Neural crest cell (in vitro differentiated cells): ENCODE results near the gene VPS8. TPM values are rescaled to one million over a fixed set of nuclear protein-coding genes. Genes with fewer than 3 reads are reported as not detected.

ENCODE experiments used
- DNase-seq: peaks from one replicate; pipeline ENCODE4 v3.0.0; 2021; ENCODE audit warnings: low read depth, mixed read lengths, low spot score
- H3K27ac Mint-ChIP-seq: one replicate; pipeline ENCODE4 v1.8.0; 2021; ENCODE audit warnings: mild to moderate bottlenecking, mixed read lengths; ENCODE audit not compliant: unreplicated experiment
- H3K27me3 Mint-ChIP-seq: 2 replicates; pipeline ENCODE4 v1.8.0; 2021; ENCODE audit warnings: low read depth, mild to moderate bottlenecking, mixed read lengths
- H3K36me3 Mint-ChIP-seq: 2 replicates; pipeline ENCODE4 v1.8.0; 2021; ENCODE audit warnings: low read depth, mild to moderate bottlenecking, mixed read lengths
- H3K4me1 Mint-ChIP-seq: 2 replicates; pipeline ENCODE4 v1.8.0; 2021; ENCODE audit warnings: mixed read lengths
- H3K4me3 Mint-ChIP-seq: one replicate; pipeline ENCODE4 v1.8.0; 2021; ENCODE audit warnings: mild to moderate bottlenecking, mixed read lengths
- H3K9me3 Mint-ChIP-seq: 2 replicates; pipeline ENCODE4 v1.8.0; 2021; ENCODE audit warnings: mixed read lengths
- total RNA-seq: library from RNA; stranded (reverse); gene quantifications from 2 replicates; pipeline ENCODE4 v1.2.1, GENCODE V29; 2021
- TF ChIP-seq, protein P1 (sequence below): fragments of 200-600 bp; sonication (generic); conservative IDR thresholded peaks from 2 replicates; pipeline ENCODE4 v1.5.0; 2021; ENCODE audit warnings: antibody characterized with exemption, mild to moderate bottlenecking

Gene VPS8
- total RNA-seq, 1 donor from 2014 or later: 55.7 TPM

DNA sequence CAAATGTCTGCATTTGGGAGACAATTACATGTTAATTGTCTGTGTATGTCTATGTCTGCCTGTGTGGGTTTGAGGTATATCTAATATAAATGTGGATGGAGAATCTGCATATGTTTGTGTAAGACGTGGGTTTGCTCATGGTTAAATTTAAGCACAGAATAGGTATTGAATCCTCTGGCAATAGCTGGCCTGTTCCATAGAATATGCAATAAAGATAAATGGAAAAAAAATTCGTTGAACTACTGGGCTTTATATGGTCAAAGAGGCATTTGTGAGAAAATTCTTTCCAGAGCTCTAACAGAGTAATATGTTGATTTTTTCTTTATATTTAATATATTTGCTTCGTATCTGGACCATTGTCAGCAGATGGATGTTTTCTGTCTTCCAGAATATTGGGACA lies 1.4 kb downstream of the VPS8 start:
- H3K36me3 Mint-ChIP-seq: no peaks in the 10 kb centered on the region
- DNase-seq: no peak
- H3K27me3 Mint-ChIP-seq: no peaks in the 10 kb centered on the region
- no peak overlapping the region for H3K27ac Mint-ChIP-seq
- TF ChIP-seq, protein P1, sequence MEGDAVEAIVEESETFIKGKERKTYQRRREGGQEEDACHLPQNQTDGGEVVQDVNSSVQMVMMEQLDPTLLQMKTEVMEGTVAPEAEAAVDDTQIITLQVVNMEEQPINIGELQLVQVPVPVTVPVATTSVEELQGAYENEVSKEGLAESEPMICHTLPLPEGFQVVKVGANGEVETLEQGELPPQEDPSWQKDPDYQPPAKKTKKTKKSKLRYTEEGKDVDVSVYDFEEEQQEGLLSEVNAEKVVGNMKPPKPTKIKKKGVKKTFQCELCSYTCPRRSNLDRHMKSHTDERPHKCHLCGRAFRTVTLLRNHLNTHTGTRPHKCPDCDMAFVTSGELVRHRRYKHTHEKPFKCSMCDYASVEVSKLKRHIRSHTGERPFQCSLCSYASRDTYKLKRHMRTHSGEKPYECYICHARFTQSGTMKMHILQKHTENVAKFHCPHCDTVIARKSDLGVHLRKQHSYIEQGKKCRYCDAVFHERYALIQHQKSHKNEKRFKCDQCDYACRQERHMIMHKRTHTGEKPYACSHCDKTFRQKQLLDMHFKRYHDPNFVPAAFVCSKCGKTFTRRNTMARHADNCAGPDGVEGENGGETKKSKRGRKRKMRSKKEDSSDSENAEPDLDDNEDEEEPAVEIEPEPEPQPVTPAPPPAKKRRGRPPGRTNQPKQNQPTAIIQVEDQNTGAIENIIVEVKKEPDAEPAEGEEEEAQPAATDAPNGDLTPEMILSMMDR: no peak
- no peaks in the 10 kb centered on the region for H3K9me3 Mint-ChIP-seq
- peak overlapping the region; percentile 94 for H3K4me3 Mint-ChIP-seq
- H3K4me1 Mint-ChIP-seq: peaks cover 14% of the 10 kb centered on the region

DNA sequence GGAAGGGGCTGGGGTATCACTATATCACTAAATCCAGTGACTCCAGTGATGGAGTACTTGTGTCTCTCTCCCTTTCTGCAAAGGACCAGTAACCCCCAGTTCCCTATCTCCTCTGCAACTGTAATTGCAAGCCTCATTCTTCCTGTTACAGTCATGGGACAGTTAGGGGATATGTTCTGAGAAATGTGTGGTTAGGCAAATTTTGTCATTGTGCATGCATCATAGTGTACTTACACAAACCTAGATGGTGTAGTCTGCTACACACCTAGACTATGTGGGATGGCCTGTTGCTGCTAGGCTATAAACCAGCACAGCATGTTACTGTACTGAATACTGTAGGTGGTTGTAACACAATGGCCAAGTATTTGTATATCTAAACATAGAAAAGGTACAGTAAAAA lies 2.2 kb downstream of the VPS8 start:
- H3K4me3 Mint-ChIP-seq: peak overlapping the region; percentile 94
- DNase-seq: no peak

DNA sequence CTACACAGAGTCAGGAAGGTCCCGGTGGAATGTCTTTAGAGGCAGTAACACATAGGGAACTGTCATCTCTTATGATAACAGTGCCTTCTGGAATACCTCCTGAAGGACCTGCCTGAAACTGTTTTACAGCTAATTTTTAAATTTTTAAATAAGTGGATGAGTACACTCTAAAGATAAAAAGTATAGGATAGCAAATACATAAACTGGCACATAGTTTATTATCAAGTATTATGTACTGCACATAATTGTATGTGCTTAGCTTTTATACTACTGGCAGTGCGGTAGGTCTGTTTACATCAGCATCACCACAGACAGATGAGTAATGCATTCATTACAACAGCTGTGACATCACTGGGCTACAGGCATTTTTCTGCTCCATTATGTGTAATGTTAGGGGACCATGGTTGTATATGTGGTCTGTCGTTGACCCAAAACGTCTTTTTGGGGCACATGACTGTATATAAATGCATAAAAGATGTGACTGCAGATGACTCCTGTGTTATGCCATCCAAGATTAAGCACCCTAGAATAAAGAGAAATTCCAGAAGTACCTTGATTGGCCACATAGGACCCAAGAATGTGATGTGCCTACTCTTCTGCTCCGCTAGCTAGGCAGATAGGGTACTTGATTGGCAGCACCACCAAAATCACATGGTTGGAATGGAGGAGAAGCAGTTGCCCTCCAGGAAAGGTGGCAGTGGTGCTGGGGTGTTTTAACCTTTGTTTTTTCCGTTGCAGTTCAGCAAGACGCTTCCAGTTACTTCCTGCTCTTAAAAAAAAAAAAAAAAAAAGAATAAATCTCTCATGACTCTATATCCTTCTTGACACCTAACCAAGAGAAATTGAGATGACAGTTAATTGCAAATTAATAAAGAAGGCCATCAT lies 3.3 kb downstream of the VPS8 start:
- Mint-ChIP-seq H3K4me3 (no peak overlapping the region), H3K36me3 (no peaks in the 10 kb centered on the region), H3K27me3 (no peaks in the 10 kb centered on the region), H3K4me1 (peaks cover 10% of the 10 kb centered on the region), H3K27ac (no peak overlapping the region), H3K9me3 (no peaks in the 10 kb centered on the region)
- TF ChIP-seq, protein P1: no peak
- no peak for DNase-seq

More for the DNA sequence above, 2.2 kb downstream of the VPS8 start:
- Mint-ChIP-seq H3K4me1 (peaks cover 10% of the 10 kb centered on the region), H3K27ac (no peak overlapping the region), H3K27me3 (no peaks in the 10 kb centered on the region), H3K36me3 (no peaks in the 10 kb centered on the region), H3K9me3 (no peaks in the 10 kb centered on the region)
- TF ChIP-seq, protein P1: no peak

DNA sequence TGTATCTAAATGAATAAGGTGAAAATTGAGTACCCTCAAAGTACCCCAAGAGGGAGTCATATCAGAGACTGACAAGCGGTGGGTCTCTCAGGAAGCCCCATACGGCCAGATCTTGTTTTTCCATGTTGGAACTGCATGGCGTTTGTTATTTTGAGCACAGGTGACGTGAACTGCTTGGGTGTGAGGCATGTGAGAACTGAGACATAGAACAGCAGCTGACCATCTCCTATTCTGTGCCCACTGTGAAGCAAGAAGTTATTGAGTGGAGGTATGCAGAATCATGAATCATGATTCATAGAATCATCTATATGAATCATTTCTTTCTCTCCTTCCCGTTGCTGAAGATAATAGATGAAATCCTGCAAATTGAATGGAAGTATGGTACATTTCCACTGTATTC lies 4.6 kb downstream of the VPS8 start:
- no peaks in the 10 kb centered on the region for H3K27me3 Mint-ChIP-seq
- no peaks in the 10 kb centered on the region for H3K36me3 Mint-ChIP-seq
- peaks cover 10% of the 10 kb centered on the region for H3K4me1 Mint-ChIP-seq
- no peak for DNase-seq
- H3K4me3 Mint-ChIP-seq: no peak overlapping the region
- no peaks in the 10 kb centered on the region for H3K9me3 Mint-ChIP-seq
- TF ChIP-seq, protein P1: no peak
- H3K27ac Mint-ChIP-seq: no peak overlapping the region

DNA sequence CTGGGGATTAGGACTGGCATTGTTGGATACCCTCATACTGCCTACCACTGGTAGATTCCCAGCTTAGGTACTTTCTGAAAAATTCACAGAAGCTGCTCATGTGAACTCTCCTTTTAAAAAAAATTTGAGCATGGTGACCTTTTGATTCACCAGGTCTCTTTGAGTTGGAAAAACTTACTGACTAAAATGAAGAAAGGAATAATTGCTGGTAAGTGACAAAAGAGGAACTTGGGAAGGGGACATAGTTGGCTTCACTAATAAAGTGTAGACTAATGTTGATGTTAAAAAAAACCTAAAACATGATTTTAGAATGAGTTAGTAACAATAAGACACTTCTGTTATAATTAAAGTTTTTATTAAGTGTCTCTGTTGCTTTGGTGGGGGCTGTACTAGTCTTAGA lies 8.6 kb downstream of the VPS8 start:
- no peak for DNase-seq
- TF ChIP-seq, protein P1: no peak
- H3K4me1 Mint-ChIP-seq: no peaks in the 10 kb centered on the region
- no peak overlapping the region for H3K4me3 Mint-ChIP-seq
- H3K9me3 Mint-ChIP-seq: no peaks in the 10 kb centered on the region
- H3K27ac Mint-ChIP-seq: no peak overlapping the region
- H3K36me3 Mint-ChIP-seq: no peaks in the 10 kb centered on the region
- H3K27me3 Mint-ChIP-seq: no peaks in the 10 kb centered on the region
